ENCODE data around the gene PCDH8. TPM values are rescaled to one million over a fixed set of nuclear protein-coding genes. Genes with fewer than 3 reads are reported as not detected.
A peak's percentile ranks its signal among the peaks of the same experiment; 100 is the strongest.

PCDH8 gene
- total RNA-seq, 1 experiment from 2014 or later: 0.92 TPM

- H3K9me3 Mint-ChIP-seq: no peaks in the 10 kb centered on the region
- no peaks in the 10 kb centered on the region; the same call in 1 of the 2 replicates for H3K27me3 Mint-ChIP-seq (ENCODE audit: low read depth)
- DNase-seq (ENCODE audit: low spot score) (no peak), ATAC-seq (peak; percentile 32; the same call in 1 of the 2 replicates)
- H3K27ac Mint-ChIP-seq: no peak overlapping the region
- peaks cover 21% of the 10 kb centered on the region for H3K4me1 Mint-ChIP-seq
- H3K4me3 Mint-ChIP-seq: no peak overlapping the region
- CTCF ChIA-PET: interaction anchor here (1.7 kb wide), 1 partner anchor 14 kb away, joined by 15 read pairs; no protein-coding TSS in a partner anchor
- TF ChIP-seq JUN (CRISPR knock-in tag; IDR thresholded peaks at IDR 0.05) (no peak), SMAD4 (CRISPR knock-in tag; IDR thresholded peaks at IDR 0.05) (no peak), SMAD3 (CRISPR knock-in tag; IDR thresholded peaks at IDR 0.05; ENCODE audit: borderline replicate concordance) (no peak), ETV6 (CRISPR knock-in tag; IDR thresholded peaks at IDR 0.05) (no peak), GABPB1 (CRISPR knock-in tag; IDR thresholded peaks at IDR 0.05) (no peak), ELF4 (CRISPR knock-in tag; IDR thresholded peaks at IDR 0.05; ENCODE audit: low read depth) (no peak), NR2C2 (CRISPR knock-in tag; IDR thresholded peaks at IDR 0.05) (no peak), AR (CRISPR knock-in tag; IDR thresholded peaks at IDR 0.05) (no peak), GRHL2 (CRISPR knock-in tag; IDR thresholded peaks at IDR 0.05; ENCODE audit: insufficient replicate concordance, severe bottlenecking) (no peak), PRRX2 (CRISPR knock-in tag; IDR thresholded peaks at IDR 0.05) (no peak), NFYB (CRISPR knock-in tag; conservative IDR thresholded peaks at IDR 0.05; ENCODE audit: low read depth) (no peak), NFE2L1 (CRISPR knock-in tag; IDR thresholded peaks at IDR 0.05) (no peak)
- TF ChIP-seq, protein P1, sequence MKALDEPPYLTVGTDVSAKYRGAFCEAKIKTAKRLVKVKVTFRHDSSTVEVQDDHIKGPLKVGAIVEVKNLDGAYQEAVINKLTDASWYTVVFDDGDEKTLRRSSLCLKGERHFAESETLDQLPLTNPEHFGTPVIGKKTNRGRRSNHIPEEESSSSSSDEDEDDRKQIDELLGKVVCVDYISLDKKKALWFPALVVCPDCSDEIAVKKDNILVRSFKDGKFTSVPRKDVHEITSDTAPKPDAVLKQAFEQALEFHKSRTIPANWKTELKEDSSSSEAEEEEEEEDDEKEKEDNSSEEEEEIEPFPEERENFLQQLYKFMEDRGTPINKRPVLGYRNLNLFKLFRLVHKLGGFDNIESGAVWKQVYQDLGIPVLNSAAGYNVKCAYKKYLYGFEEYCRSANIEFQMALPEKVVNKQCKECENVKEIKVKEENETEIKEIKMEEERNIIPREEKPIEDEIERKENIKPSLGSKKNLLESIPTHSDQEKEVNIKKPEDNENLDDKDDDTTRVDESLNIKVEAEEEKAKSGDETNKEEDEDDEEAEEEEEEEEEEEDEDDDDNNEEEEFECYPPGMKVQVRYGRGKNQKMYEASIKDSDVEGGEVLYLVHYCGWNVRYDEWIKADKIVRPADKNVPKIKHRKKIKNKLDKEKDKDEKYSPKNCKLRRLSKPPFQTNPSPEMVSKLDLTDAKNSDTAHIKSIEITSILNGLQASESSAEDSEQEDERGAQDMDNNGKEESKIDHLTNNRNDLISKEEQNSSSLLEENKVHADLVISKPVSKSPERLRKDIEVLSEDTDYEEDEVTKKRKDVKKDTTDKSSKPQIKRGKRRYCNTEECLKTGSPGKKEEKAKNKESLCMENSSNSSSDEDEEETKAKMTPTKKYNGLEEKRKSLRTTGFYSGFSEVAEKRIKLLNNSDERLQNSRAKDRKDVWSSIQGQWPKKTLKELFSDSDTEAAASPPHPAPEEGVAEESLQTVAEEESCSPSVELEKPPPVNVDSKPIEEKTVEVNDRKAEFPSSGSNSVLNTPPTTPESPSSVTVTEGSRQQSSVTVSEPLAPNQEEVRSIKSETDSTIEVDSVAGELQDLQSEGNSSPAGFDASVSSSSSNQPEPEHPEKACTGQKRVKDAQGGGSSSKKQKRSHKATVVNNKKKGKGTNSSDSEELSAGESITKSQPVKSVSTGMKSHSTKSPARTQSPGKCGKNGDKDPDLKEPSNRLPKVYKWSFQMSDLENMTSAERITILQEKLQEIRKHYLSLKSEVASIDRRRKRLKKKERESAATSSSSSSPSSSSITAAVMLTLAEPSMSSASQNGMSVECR (CRISPR knock-in tag; IDR thresholded peaks at IDR 0.05; ENCODE audit: borderline replicate concordance): no peak
- H3K36me3 Mint-ChIP-seq: no peaks in the 10 kb centered on the region
- POLR2A ChIA-PET: no interaction called here
Measured at GRCh38 chr13:52832313-52832712, 16.1 kb downstream of the PCDH8 start.

DNA sequence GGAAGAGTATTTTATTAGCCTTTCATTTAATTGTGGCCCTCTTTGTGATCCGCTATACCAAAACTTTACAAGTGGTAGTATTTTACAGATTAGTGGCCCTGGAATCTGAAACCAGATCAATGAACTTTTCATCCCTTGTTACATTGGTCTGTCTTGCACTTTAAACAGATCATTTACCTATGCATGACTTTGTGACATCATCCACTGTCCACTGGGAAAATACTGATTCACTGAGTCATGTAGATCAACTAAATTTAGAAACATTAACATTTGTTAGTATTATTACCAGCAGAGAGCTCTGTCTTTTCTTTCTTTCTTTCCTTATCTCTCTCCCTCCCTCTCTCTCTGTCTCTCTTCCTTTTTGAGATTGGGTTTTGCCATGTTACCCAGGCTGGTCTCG, 17.5 kb downstream of the PCDH8 start:
- ChIA-PET POLR2A (no interaction called here), CTCF (interaction anchor here (1.2 kb wide), 1 partner anchor 137 kb away, joined by 4 read pairs; no protein-coding TSS in a partner anchor)
- Mint-ChIP-seq H3K27me3 (ENCODE audit: low read depth) (peaks cover under 1% of the 10 kb centered on the region; the same call in 1 of the 2 replicates), H3K9me3 (peaks cover 7% of the 10 kb centered on the region), H3K4me1 (peaks cover 21% of the 10 kb centered on the region), H3K27ac (no peak overlapping the region), H3K36me3 (peaks cover 6% of the 10 kb centered on the region), H3K4me3 (no peak overlapping the region)
- no peak for TF ChIP-seq AFF4 (CRISPR knock-in tag; IDR thresholded peaks at IDR 0.05; ENCODE audit: borderline replicate concordance)
- TF ChIP-seq, protein P2, sequence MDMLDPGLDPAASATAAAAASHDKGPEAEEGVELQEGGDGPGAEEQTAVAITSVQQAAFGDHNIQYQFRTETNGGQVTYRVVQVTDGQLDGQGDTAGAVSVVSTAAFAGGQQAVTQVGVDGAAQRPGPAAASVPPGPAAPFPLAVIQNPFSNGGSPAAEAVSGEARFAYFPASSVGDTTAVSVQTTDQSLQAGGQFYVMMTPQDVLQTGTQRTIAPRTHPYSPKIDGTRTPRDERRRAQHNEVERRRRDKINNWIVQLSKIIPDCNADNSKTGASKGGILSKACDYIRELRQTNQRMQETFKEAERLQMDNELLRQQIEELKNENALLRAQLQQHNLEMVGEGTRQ (CRISPR knock-in tag; IDR thresholded peaks at IDR 0.05): no peak
- no peak for TF ChIP-seq STAT6 (CRISPR knock-in tag; conservative IDR thresholded peaks at IDR 0.05; ENCODE audit: low read depth)
- TF ChIP-seq NR1H2 (CRISPR knock-in tag; IDR thresholded peaks at IDR 0.05): no peak
- ATAC-seq (no peak), DNase-seq (ENCODE audit: low spot score) (no peak)
